Esophagus squamous epithelium (tissue), 4 donors: ENCODE results near the gene OTOF.

ENCODE experiments used
- POLR2A ChIP-seq, 4 donors: fragments of 450-650 bp; IDR thresholded peaks; one replicate each; pipeline ENCODE4 v1.6.1; 2017; ENCODE audit warnings: antibody characterized with exemption in 4 of 4, mild to moderate bottlenecking in 4 of 4, moderate library complexity in 3 of 4
- TF ChIP-seq, protein P1 (sequence below), 6 experiments: fragments of 450-650 bp in 4 of 6; fragments of 200-600 bp in 2 of 6; sonication (generic) in 2 of 6; IDR thresholded peaks; one replicate each; pipeline ENCODE4 v1.5.1; 2016 to 2019; ENCODE audit warnings: antibody characterized with exemption in 6 of 6, mild to moderate bottlenecking in 4 of 6, moderate library complexity in 4 of 6

DNA sequence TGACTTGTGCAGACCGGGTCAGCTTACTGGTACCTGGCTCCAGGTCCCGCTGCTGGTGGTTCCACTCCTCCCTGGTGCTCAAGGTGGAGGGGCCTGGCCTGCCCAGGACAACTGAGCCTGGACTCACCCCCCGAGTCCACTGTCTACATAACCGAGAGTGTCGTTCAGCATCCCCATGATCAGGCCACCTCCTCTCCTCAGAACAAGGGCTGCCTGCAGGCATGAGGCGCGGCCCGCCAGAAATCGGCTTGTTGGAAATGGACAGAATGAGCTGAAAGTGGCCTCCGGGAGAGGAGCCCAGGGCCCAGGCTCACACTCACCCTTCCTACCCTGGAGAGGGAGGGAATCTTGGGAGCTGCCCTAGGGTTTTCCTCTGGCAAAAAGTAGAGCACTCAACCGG lies 38.9 kb upstream of the OTOF start:
- TF ChIP-seq, protein P1, sequence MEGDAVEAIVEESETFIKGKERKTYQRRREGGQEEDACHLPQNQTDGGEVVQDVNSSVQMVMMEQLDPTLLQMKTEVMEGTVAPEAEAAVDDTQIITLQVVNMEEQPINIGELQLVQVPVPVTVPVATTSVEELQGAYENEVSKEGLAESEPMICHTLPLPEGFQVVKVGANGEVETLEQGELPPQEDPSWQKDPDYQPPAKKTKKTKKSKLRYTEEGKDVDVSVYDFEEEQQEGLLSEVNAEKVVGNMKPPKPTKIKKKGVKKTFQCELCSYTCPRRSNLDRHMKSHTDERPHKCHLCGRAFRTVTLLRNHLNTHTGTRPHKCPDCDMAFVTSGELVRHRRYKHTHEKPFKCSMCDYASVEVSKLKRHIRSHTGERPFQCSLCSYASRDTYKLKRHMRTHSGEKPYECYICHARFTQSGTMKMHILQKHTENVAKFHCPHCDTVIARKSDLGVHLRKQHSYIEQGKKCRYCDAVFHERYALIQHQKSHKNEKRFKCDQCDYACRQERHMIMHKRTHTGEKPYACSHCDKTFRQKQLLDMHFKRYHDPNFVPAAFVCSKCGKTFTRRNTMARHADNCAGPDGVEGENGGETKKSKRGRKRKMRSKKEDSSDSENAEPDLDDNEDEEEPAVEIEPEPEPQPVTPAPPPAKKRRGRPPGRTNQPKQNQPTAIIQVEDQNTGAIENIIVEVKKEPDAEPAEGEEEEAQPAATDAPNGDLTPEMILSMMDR (IDR thresholded peaks at IDR 0.05): no peak
- no peak for TF ChIP-seq POLR2A (IDR thresholded peaks at IDR 0.05)
